ENCODE data around the gene KRT34.
"Not testable (repeated sequence)": the region's sequence is repeated elsewhere in the genome, so short reads cannot be mapped to it uniquely, and the experiment has no call there.

The KRT34 gene

DNA sequence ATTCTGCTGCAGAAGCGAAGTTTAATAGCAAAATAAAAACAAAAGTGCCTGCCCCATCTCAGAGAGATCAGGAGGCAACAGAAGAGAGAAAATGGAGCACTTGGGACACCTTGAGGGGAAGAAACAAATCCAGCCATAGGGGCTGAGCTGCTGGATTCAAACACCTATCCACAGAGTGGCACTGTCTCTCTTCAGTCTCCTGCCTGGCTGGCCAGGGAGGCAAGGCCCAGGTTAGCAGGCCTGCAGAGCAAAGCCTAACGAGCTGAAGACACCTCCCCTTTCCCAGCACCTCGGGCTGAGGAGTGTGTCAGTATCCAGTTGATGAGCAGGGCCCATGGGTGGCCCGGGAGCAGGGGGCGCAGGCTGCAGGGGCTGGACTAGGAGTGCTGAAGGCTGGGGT, 24.1 kb upstream of the KRT34 start:
- H3K36me3 ChIP-seq (ENCODE audit: control insufficient read depth in 1 of 2, insufficient read depth in 2 of 2, low read length in 2 of 2): no peaks in the 10 kb centered on the region
- no peak overlapping the region for H3K27ac ChIP-seq (ENCODE audit: low read depth, low read length)
- H3K9ac ChIP-seq (ENCODE audit: low read depth in 1 of 2, low read length in 2 of 2): no peak overlapping the region
- no peaks in the 10 kb centered on the region for H3K4me1 ChIP-seq (ENCODE audit: control insufficient read depth in 1 of 2, insufficient read depth in 2 of 2, low read length in 2 of 2)
- no peak overlapping the region for H3K4me3 ChIP-seq (ENCODE audit: low read depth in 1 of 2, low read length in 2 of 2)
- peaks cover 0 to 2% of the 10 kb centered on the region in 2 donors for H3K27me3 ChIP-seq (ENCODE audit: control insufficient read depth in 1 of 2, insufficient read depth in 2 of 2, low read length in 2 of 2)
- H3K9me3 ChIP-seq (ENCODE audit: control insufficient read depth in 1 of 2, low read length in 2 of 2): no peaks in the 10 kb centered on the region

DNA sequence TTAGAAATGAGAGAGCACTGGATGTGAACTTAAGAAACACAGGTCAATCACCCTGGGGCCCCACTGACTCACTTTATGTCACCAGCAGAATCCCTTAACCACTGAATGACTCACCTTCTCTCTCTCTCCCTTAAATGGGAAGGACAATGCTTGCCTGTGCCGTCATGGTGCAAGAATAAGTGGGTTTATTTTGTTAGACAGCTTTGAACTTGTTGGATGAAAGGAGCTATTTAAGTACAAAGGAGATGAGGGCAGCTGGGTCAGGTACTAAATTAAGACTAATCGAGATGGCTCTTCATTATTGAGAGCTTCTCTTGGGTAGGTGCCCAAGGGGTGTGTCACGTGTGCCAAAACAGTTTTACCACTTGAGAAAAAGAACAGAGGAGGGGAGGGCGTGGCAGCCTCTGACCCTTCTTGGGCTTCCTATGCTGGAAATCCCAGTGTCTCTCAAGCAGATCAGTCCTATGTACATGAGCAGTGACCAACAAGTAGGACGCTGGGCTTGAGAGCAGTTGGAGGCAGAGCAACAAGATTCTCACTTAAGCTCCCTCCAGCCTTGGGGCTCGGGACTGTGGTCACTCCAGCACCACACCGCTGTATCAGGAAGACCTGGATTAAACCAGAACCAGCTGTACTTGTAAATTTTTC, 22.0 kb upstream of the KRT34 start:
- Histone ChIP-seq H3K9ac (ENCODE audit: low read depth in 1 of 2, low read length in 2 of 2) (no peak overlapping the region), H3K27ac (ENCODE audit: low read depth, low read length) (no peak overlapping the region), H3K4me3 (ENCODE audit: low read depth in 1 of 2, low read length in 2 of 2) (no peak overlapping the region), H3K27me3 (ENCODE audit: control insufficient read depth in 1 of 2, insufficient read depth in 2 of 2, low read length in 2 of 2) (peaks cover 0 to 2% of the 10 kb centered on the region in 2 donors), H3K36me3 (ENCODE audit: control insufficient read depth in 1 of 2, insufficient read depth in 2 of 2, low read length in 2 of 2) (no peaks in the 10 kb centered on the region), H3K4me1 (ENCODE audit: control insufficient read depth in 1 of 2, insufficient read depth in 2 of 2, low read length in 2 of 2) (no peaks in the 10 kb centered on the region), H3K9me3 (ENCODE audit: control insufficient read depth in 1 of 2, low read length in 2 of 2) (no peaks in the 10 kb centered on the region)

DNA sequence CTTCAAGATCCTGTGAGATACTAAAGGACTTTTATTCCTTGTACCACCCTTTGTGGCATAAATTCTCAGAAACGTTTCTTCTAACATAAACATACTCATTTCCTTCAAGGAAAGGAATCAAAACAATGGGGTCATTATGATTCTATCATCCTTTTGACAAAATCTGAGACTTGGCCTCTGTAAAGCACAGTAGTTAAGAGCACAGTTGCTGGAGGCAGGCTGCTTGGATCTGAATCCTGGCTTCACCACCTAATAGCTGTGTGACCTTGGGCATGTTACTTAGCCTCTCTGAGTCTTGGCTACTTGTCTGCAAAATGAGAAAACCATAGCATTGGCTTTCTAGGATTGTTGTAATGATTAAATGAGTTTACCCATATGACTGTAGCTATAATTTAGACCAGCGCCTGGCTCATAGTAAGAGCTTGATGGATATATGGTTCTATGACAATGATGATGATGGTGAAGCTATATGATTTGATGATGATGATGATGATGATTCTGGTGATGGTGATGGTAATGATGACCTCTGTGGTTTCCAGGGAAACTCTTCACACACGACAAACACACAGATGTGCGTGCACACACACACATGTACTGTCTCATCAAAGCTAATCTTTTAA, 21.4 kb upstream of the KRT34 start:
- no peaks in the 10 kb centered on the region for H3K9me3 ChIP-seq (ENCODE audit: control insufficient read depth in 1 of 2, low read length in 2 of 2)
- H3K4me1 ChIP-seq (ENCODE audit: control insufficient read depth in 1 of 2, insufficient read depth in 2 of 2, low read length in 2 of 2): no peaks in the 10 kb centered on the region
- H3K9ac ChIP-seq (ENCODE audit: low read depth in 1 of 2, low read length in 2 of 2): no peak overlapping the region
- peaks cover 0 to 2% of the 10 kb centered on the region in 2 donors for H3K27me3 ChIP-seq (ENCODE audit: control insufficient read depth in 1 of 2, insufficient read depth in 2 of 2, low read length in 2 of 2)
- no peak overlapping the region for H3K4me3 ChIP-seq (ENCODE audit: low read depth in 1 of 2, low read length in 2 of 2)
- no peak overlapping the region for H3K27ac ChIP-seq (ENCODE audit: low read depth, low read length)
- H3K36me3 ChIP-seq (ENCODE audit: control insufficient read depth in 1 of 2, insufficient read depth in 2 of 2, low read length in 2 of 2): no peaks in the 10 kb centered on the region

DNA sequence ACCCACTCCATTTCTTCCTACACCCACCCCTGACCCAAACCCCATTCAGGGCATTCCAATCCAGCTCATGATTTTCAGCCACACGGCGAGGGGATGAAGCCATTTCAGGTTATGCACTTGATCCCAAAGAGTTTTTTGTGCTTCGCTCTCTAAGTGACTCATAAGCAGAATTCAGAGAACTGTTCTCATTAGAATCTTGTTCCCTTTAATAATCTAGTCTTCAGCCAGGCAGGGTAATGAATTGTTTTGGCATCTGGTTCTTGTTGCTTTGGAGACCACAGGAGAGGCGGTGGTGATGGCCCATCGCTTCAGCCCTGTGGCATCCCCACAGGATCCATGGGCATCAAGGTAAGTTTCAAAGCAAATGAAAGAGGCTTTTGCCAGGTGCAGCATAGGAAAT, 20.1 kb upstream of the KRT34 start:
- no peak overlapping the region for H3K9ac ChIP-seq (ENCODE audit: low read depth in 1 of 2, low read length in 2 of 2)
- no peaks in the 10 kb centered on the region for H3K36me3 ChIP-seq (ENCODE audit: control insufficient read depth in 1 of 2, insufficient read depth in 2 of 2, low read length in 2 of 2)
- H3K27me3 ChIP-seq (ENCODE audit: control insufficient read depth in 1 of 2, insufficient read depth in 2 of 2, low read length in 2 of 2): peaks cover 0 to 2% of the 10 kb centered on the region in 2 donors
- H3K4me3 ChIP-seq (ENCODE audit: low read depth in 1 of 2, low read length in 2 of 2): no peak overlapping the region
- H3K9me3 ChIP-seq (ENCODE audit: control insufficient read depth in 1 of 2, low read length in 2 of 2): no peaks in the 10 kb centered on the region
- no peaks in the 10 kb centered on the region for H3K4me1 ChIP-seq (ENCODE audit: control insufficient read depth in 1 of 2, insufficient read depth in 2 of 2, low read length in 2 of 2)
- H3K27ac ChIP-seq (ENCODE audit: low read depth, low read length): no peak overlapping the region

DNA sequence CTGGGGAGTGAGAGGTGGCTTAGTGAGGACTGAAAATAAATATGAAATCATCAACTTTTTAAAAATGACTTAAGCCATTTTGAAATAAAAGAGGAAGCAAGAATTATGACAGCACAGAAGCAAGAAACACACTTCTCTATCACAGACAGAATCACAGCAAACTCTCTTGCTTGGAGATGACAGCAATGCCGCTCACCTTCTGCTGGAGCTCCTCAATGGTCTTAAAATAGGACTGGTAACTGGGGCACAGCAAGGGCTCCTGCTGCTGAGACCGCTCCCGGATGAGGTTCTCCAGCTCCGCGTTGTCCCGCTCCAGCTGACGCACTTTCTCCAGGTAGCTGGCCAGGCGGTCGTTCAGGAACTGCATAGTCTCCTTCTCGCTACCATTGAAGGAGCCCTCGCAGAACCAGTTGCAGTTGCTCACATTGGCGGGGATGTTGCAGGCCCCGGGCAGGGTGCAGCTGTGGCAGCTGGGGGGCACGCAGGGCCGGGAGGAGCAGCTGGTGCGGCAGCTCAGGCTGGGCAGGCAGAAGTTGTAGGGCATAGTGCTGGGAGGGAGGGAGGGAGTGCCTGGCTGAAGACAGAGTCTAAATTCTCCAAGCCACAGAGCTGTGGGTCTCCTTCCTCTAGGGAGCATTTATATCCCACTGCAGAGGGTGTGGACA, 15.0 kb upstream of the KRT34 start, which contains the start of gene KRT31:
TSS of gene KRT31 (minus strand) at position 613 of the 665 bp plus-strand sequence. CDS start at position 544, 69 bp downstream.
- Histone ChIP-seq H3K27me3 (ENCODE audit: control insufficient read depth in 1 of 2, insufficient read depth in 2 of 2, low read length in 2 of 2) (peaks cover 0 to 2% of the 10 kb centered on the region in 2 donors), H3K4me1 (ENCODE audit: control insufficient read depth in 1 of 2, insufficient read depth in 2 of 2, low read length in 2 of 2) (no peaks in the 10 kb centered on the region), H3K27ac (ENCODE audit: low read depth, low read length) (no peak within 1 kb of the TSS), H3K9ac (ENCODE audit: low read depth in 1 of 2, low read length in 2 of 2) (no peak within 1 kb of the TSS), H3K36me3 (ENCODE audit: control insufficient read depth in 1 of 2, insufficient read depth in 2 of 2, low read length in 2 of 2) (no peaks in the 10 kb centered on the region), H3K9me3 (ENCODE audit: control insufficient read depth in 1 of 2, low read length in 2 of 2) (no peaks in the 10 kb centered on the region), H3K4me3 (ENCODE audit: low read depth in 1 of 2, low read length in 2 of 2) (no peak within 1 kb of the TSS)

DNA sequence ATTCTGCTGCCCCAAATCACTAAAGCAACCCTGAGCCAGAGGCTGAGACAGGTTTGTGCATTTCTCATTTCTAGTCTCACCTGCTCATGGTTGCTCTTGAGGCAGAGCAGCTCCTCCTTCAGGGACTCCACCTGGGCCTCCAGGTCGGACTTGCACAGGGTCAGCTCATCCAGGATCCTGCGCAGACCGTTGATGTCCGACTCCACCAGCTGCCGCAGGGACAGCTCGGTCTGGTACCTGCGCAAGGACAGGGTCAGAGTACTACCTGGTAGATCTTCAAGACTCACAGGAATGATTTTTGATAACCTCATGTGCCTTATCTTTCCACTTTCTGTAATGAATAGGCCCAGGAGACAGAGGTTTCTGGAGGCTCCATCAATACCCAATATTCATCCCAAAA, 14.2 kb upstream of the KRT34 start:
- no peaks in the 10 kb centered on the region for H3K36me3 ChIP-seq (ENCODE audit: control insufficient read depth in 1 of 2, insufficient read depth in 2 of 2, low read length in 2 of 2)
- H3K4me3 ChIP-seq (ENCODE audit: low read depth in 1 of 2, low read length in 2 of 2): no peak overlapping the region
- H3K4me1 ChIP-seq (ENCODE audit: control insufficient read depth in 1 of 2, insufficient read depth in 2 of 2, low read length in 2 of 2): no peaks in the 10 kb centered on the region
- no peak overlapping the region for H3K9ac ChIP-seq (ENCODE audit: low read depth in 1 of 2, low read length in 2 of 2)
- H3K9me3 ChIP-seq (ENCODE audit: control insufficient read depth in 1 of 2, low read length in 2 of 2): no peaks in the 10 kb centered on the region
- no peak overlapping the region for H3K27ac ChIP-seq (ENCODE audit: low read depth, low read length)
- no peaks in the 10 kb centered on the region for H3K27me3 ChIP-seq (ENCODE audit: control insufficient read depth in 1 of 2, insufficient read depth in 2 of 2, low read length in 2 of 2)

DNA sequence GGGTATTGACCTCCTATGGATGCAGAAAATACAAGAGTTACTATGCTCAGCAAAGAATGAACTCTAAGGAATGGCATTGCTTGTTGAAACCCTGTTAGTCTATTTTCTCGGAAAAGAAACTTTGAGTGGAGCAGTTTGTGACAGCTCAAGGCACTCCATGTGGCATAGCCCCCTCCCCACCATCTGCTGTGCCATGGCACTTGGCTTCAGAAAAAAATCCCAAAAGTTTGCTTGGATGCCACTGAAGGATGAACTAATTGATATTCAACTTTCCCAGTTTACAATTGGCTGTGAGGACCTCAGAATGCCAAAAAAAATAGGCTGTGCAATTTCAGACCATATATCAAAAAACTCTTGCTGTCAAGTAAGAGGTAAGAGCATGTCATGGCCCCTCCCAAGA, 13.5 kb upstream of the KRT34 start:
- no peak overlapping the region for H3K27ac ChIP-seq (ENCODE audit: low read depth, low read length)
- H3K36me3 ChIP-seq (ENCODE audit: control insufficient read depth in 1 of 2, insufficient read depth in 2 of 2, low read length in 2 of 2): no peaks in the 10 kb centered on the region
- H3K4me1 ChIP-seq (ENCODE audit: control insufficient read depth in 1 of 2, insufficient read depth in 2 of 2, low read length in 2 of 2): no peaks in the 10 kb centered on the region
- H3K4me3 ChIP-seq (ENCODE audit: low read depth in 1 of 2, low read length in 2 of 2): no peak overlapping the region
- H3K27me3 ChIP-seq (ENCODE audit: control insufficient read depth in 1 of 2, insufficient read depth in 2 of 2, low read length in 2 of 2): no peaks in the 10 kb centered on the region
- H3K9ac ChIP-seq (ENCODE audit: low read depth in 1 of 2, low read length in 2 of 2): no peak overlapping the region
- H3K9me3 ChIP-seq (ENCODE audit: control insufficient read depth in 1 of 2, low read length in 2 of 2): no peaks in the 10 kb centered on the region

DNA sequence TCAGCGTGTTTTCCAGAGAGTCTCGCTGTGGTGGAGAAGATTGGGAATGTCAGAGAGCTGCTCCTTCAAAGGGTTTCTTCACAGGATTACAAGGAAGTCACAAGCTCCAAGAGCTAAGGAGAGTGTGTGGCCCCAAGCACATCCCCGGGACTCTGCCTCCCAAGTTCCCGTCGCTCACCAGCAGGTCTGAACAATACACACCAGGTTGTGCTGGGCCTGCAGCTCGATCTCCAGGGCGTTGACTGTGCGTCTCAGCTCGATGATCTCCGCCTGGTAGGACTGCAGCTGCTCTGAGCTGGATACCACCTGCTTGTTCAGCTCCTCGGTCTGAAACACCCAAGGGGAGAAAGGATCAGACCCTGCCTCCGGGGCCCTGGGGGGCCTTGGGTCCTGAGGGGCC, 12.9 kb upstream of the KRT34 start:
- H3K27ac ChIP-seq (ENCODE audit: low read depth, low read length); H3K4me3 ChIP-seq (ENCODE audit: low read depth in 1 of 2, low read length in 2 of 2); H3K9me3 ChIP-seq (ENCODE audit: control insufficient read depth in 1 of 2, low read length in 2 of 2); H3K27me3 ChIP-seq (ENCODE audit: control insufficient read depth in 1 of 2, insufficient read depth in 2 of 2, low read length in 2 of 2); H3K9ac ChIP-seq (ENCODE audit: low read depth in 1 of 2, low read length in 2 of 2); H3K4me1 ChIP-seq (ENCODE audit: control insufficient read depth in 1 of 2, insufficient read depth in 2 of 2, low read length in 2 of 2); H3K36me3 ChIP-seq (ENCODE audit: control insufficient read depth in 1 of 2, insufficient read depth in 2 of 2, low read length in 2 of 2): not testable (repeated sequence)

DNA sequence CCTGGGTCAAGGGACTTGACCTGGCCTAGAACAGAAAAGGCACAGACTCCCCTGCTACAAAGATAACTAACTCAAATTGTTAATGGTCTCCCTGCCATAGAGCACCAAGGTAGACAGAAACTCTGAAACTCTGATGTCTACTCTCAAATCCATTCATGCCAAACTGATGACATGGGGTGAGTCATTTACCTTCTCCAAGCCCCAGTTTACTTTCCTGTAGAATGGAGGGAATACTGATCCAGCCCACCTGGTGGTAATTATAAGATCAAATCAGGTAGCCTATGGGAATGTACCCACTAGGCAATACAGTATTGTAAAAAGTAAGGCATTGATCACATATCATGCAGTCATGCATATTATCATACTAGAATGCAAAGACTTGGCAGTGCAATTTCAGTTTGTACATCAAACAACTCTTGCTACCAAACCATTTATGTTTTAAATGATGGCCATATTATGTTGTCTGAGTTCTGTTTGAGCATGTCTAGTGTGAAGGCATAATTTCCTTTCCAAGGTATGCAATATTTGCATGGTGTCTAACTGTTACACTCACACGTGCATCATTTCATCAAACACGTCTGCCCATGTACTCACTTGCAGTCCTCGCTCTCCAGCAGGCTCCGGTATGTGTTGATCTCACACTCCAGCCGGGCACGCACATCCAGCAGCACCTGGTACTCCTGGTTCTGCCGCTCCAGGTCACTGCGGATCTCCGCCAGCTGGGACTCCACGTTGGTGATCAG, 12.3 kb upstream of the KRT34 start:
- no peak overlapping the region for H3K27ac ChIP-seq (ENCODE audit: low read depth, low read length)
- no peaks in the 10 kb centered on the region for H3K4me1 ChIP-seq (ENCODE audit: control insufficient read depth in 1 of 2, insufficient read depth in 2 of 2, low read length in 2 of 2)
- H3K9ac ChIP-seq (ENCODE audit: low read depth in 1 of 2, low read length in 2 of 2): no peak overlapping the region
- no peaks in the 10 kb centered on the region for H3K9me3 ChIP-seq (ENCODE audit: control insufficient read depth in 1 of 2, low read length in 2 of 2)
- H3K4me3 ChIP-seq (ENCODE audit: low read depth in 1 of 2, low read length in 2 of 2): no peak overlapping the region
- no peaks in the 10 kb centered on the region for H3K36me3 ChIP-seq (ENCODE audit: control insufficient read depth in 1 of 2, insufficient read depth in 2 of 2, low read length in 2 of 2)
- H3K27me3 ChIP-seq (ENCODE audit: control insufficient read depth in 1 of 2, insufficient read depth in 2 of 2, low read length in 2 of 2): no peaks in the 10 kb centered on the region

DNA sequence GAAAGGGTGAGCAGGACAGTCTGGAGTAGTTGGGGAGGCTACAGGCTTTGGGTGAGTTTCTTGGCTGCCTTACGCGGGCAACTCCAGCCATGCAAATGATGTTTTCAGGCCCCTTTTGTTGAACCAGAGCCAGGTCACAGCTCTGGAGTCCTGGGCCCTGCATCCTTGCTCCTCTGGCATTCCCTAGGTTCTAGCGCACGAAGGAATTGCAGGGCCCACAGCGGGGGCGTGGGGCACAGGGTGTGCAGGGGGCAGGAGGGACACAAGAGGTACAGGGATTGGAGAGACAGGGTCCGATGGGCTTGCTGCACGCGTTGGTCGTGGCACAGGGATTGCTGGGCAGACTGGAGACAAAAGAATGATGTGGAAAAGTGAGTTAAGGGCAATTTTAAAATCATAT, 11.7 kb upstream of the KRT34 start:
- no peaks in the 10 kb centered on the region for H3K4me1 ChIP-seq (ENCODE audit: control insufficient read depth in 1 of 2, insufficient read depth in 2 of 2, low read length in 2 of 2)
- no peak overlapping the region for H3K9ac ChIP-seq (ENCODE audit: low read depth in 1 of 2, low read length in 2 of 2)
- no peaks in the 10 kb centered on the region for H3K9me3 ChIP-seq (ENCODE audit: control insufficient read depth in 1 of 2, low read length in 2 of 2)
- no peaks in the 10 kb centered on the region for H3K27me3 ChIP-seq (ENCODE audit: control insufficient read depth in 1 of 2, insufficient read depth in 2 of 2, low read length in 2 of 2)
- no peaks in the 10 kb centered on the region for H3K36me3 ChIP-seq (ENCODE audit: control insufficient read depth in 1 of 2, insufficient read depth in 2 of 2, low read length in 2 of 2)
- no peak overlapping the region for H3K27ac ChIP-seq (ENCODE audit: low read depth, low read length)
- H3K4me3 ChIP-seq (ENCODE audit: low read depth in 1 of 2, low read length in 2 of 2): no peak overlapping the region
